Measurements from ENCODE around the gene CCDC185. TPM values are rescaled to one million over a fixed set of nuclear protein-coding genes. Genes with fewer than 3 reads are reported as not detected.

The CCDC185 gene
- total RNA-seq, 1 donor = not detected

GRCh38 chr1:223363057-223363855 is 30.0 kb upstream of the CCDC185 start:
- H3K4me3 ChIP-seq (ENCODE audit: low read depth, low read length) = no peak overlapping the region
- TF ChIP-seq, protein P1, sequence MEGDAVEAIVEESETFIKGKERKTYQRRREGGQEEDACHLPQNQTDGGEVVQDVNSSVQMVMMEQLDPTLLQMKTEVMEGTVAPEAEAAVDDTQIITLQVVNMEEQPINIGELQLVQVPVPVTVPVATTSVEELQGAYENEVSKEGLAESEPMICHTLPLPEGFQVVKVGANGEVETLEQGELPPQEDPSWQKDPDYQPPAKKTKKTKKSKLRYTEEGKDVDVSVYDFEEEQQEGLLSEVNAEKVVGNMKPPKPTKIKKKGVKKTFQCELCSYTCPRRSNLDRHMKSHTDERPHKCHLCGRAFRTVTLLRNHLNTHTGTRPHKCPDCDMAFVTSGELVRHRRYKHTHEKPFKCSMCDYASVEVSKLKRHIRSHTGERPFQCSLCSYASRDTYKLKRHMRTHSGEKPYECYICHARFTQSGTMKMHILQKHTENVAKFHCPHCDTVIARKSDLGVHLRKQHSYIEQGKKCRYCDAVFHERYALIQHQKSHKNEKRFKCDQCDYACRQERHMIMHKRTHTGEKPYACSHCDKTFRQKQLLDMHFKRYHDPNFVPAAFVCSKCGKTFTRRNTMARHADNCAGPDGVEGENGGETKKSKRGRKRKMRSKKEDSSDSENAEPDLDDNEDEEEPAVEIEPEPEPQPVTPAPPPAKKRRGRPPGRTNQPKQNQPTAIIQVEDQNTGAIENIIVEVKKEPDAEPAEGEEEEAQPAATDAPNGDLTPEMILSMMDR (IDR thresholded peaks at IDR 0.05; ENCODE audit: insufficient read depth, low read length) = no peak
- peak; percentile 25 for DNase-seq (ENCODE audit: low read depth)

DNA sequence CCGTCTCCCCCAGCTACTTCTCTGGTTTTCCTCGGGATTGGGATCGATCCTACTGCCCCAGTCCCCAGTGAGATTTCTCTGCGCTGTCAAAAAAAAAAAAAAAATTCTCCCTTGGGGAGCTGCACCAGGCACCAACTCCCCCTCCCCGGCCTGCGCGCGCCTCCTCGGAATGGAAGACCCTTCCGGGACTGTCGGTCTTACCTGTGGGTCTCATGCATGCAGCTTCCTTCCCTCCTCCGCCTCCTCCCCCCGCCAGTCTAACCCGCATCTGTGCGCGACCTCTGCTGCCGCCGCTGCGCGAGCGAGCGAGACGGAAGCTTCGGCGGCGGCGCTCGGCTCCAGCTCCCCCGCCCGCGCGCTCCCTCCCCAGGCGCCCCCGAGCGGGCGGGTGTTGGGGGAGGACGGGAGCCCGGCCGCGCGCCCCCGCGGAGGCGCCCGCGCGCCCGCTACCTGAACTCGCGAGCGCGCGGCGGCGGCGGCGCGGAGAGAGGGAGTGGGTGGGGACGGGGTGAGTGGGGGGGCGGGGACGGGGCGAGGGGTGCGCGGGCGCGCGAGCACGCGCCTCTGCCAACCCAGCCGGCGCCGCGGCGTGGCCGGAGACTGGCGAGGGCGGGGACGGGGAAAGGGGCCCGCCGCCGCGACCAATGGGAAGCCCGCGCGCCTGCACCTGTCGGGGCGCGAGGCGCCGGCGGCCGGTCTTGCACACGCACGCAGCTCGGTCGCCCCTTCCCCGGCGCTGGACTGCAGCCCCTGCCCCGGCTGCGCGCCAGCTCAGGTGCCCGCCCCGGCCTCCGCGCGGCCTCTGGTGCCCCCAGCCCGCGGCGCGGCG is 29.1 kb upstream of the CCDC185 start, which contains the start of gene SUSD4:
TSS of gene SUSD4 (minus strand) at position 321 of the 829 bp plus-strand sequence. CDS start 751 bp downstream, outside the sequence.
- H3K4me3 ChIP-seq (ENCODE audit: low read depth, low read length) = no peak within 1 kb of the TSS
- no peak for DNase-seq (ENCODE audit: low read depth)
- TF ChIP-seq, protein P1 (IDR thresholded peaks at IDR 0.05; ENCODE audit: insufficient read depth, low read length) = no peak

- H3K4me3 ChIP-seq (ENCODE audit: low read depth, low read length) = no peak overlapping the region
- DNase-seq (ENCODE audit: low read depth) = no peak
- TF ChIP-seq, protein P1 (IDR thresholded peaks at IDR 0.05; ENCODE audit: insufficient read depth, low read length) = no peak
These were observed 28.4 kb upstream of the CCDC185 start for GRCh38 chr1:223364685-223365382.

- TF ChIP-seq, protein P1 (IDR thresholded peaks at IDR 0.05; ENCODE audit: insufficient read depth, low read length) = no peak
- no peak overlapping the region for H3K4me3 ChIP-seq (ENCODE audit: low read depth, low read length)
- no peak for DNase-seq (ENCODE audit: low read depth)
These were observed 19.1 kb upstream of the CCDC185 start for GRCh38 chr1:223374064-223374610.

DNA sequence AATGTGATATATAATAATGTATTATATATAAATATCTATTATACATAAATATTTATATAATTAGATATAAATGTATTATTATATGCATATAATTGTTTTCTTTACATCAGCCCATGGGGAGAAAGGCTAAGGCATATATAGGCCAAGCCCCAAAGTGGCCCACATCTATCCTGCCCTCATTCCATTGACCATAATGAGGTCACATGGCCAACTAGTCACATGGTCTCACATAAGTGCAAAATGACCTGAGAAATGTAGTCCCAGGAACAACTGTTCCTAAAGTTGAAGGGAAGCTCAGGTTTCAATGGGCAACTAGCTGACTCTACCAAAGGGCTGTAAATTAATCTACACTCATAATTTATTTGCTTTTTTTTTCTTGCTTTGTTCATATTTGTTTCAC is 14.5 kb upstream of the CCDC185 start:
- no peak for DNase-seq (ENCODE audit: low read depth)
- TF ChIP-seq, protein P1 (IDR thresholded peaks at IDR 0.05; ENCODE audit: insufficient read depth, low read length) = no peak
- no peak overlapping the region for H3K4me3 ChIP-seq (ENCODE audit: low read depth, low read length)

GRCh38 chr1:223386013-223386412 is 7.2 kb upstream of the CCDC185 start:
- DNase-seq (ENCODE audit: low read depth) = no peak
- H3K4me3 ChIP-seq (ENCODE audit: low read depth, low read length) = no peak overlapping the region
- TF ChIP-seq, protein P1 (IDR thresholded peaks at IDR 0.05; ENCODE audit: insufficient read depth, low read length) = no peak

Measured in fibroblast of the aortic adventitia (primary cell).